Thoracic aorta (tissue), 2 donors: ENCODE data around the gene TBC1D13. TPM values are rescaled to one million over a fixed set of nuclear protein-coding genes. Genes with fewer than 3 reads are reported as not detected.

ENCODE experiments used
- ATAC-seq: fragments of 150-250 bp; one replicate; pipeline ENCODE4 v1.8.0; 2017; ENCODE audit warnings: low read depth; ENCODE audit not compliant: insufficient number of reproducible peaks, low FRiP score
- DNase-seq: peaks from one replicate; pipeline ENCODE4 v3.0.0-alpha.2; 2020; ENCODE audit warnings: low spot score
- H3K27ac ChIP-seq, 2 donors: fragments of 200-600 bp; sonication (generic); 1 replicate in 1 of 2; 2 replicates in 1 of 2; pipeline ENCODE4 v1.5.1; 2016; ENCODE audit warnings: mild to moderate bottlenecking in 2 of 2, moderate library complexity in 2 of 2
- H3K27me3 ChIP-seq: fragments of 200-600 bp; sonication (generic); replicated peaks from 2 replicates; pipeline ENCODE4 v1.6.0; 2016; ENCODE audit warnings: mild to moderate bottlenecking; ENCODE audit not compliant: insufficient read depth
- H3K36me3 ChIP-seq: fragments of 200-600 bp; sonication (generic); one replicate; pipeline ENCODE4 v1.5.1; 2016
- H3K4me1 ChIP-seq, 2 donors: fragments of 200-600 bp; sonication (generic); 1 replicate in 1 of 2; 2 replicates in 1 of 2; pipeline versions ENCODE4 v1.5.1 to v1.6.0; 2016; ENCODE audit warnings: low read depth in 2 of 2, mild to moderate bottlenecking in 1 of 2; ENCODE audit not compliant: control insufficient read depth in 1 of 2
- H3K4me3 ChIP-seq: fragments of 200-600 bp; sonication (generic); 2 replicates; pipeline ENCODE4 v1.5.1; 2016; ENCODE audit warnings: mild to moderate bottlenecking
- H3K9me3 ChIP-seq: fragments of 200-600 bp; sonication (generic); 2 replicates; pipeline ENCODE4 v1.5.1; 2016
- total RNA-seq, 2 donors: library from RNA; depleted of rRNA; stranded (reverse); fragments of >200 nt; gene quantifications; one replicate each; pipeline versions ENCODE4 v1.1.0 to v1.2.3, GENCODE V29; 2016
- TF ChIP-seq, protein P1 (sequence below): fragments of 200-600 bp; sonication (generic); IDR thresholded peaks from one replicate; pipeline ENCODE4 v1.5.1; 2019; ENCODE audit warnings: antibody characterized with exemption

Gene TBC1D13
- total RNA-seq, 2 donors from 2014 or later, result 15.6 to 25.7 TPM

DNA sequence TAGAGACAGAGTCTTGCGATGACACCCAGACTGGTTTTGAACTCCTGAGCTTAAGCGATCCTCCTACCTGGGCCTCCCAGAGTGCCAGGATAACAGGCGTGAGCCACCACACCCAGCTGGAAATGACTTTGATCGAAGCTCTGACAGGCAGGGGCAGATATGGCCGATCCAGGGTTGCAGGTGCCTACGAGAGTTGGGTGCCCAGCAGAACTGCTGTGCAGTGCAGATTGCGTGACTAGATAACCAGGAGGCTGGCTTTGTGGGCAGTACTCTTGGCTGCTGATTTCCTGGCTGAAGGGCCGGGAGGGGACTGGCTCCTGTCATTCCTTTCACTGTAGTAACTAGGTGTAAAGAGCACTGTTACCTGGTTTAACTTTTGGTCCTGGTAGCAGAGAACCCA is 11.8 kb downstream of the TBC1D13 start:
- TF ChIP-seq, protein P1, sequence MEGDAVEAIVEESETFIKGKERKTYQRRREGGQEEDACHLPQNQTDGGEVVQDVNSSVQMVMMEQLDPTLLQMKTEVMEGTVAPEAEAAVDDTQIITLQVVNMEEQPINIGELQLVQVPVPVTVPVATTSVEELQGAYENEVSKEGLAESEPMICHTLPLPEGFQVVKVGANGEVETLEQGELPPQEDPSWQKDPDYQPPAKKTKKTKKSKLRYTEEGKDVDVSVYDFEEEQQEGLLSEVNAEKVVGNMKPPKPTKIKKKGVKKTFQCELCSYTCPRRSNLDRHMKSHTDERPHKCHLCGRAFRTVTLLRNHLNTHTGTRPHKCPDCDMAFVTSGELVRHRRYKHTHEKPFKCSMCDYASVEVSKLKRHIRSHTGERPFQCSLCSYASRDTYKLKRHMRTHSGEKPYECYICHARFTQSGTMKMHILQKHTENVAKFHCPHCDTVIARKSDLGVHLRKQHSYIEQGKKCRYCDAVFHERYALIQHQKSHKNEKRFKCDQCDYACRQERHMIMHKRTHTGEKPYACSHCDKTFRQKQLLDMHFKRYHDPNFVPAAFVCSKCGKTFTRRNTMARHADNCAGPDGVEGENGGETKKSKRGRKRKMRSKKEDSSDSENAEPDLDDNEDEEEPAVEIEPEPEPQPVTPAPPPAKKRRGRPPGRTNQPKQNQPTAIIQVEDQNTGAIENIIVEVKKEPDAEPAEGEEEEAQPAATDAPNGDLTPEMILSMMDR, result no peak
- H3K27ac ChIP-seq, result no peak overlapping the region
- H3K9me3 ChIP-seq, result no peaks in the 10 kb centered on the region
- no peaks in the 10 kb centered on the region for H3K27me3 ChIP-seq
- no peaks in the 10 kb centered on the region for H3K4me1 ChIP-seq
- no peak overlapping the region for H3K4me3 ChIP-seq
- ATAC-seq, result no peak
- H3K36me3 ChIP-seq, result peaks cover 67% of the 10 kb centered on the region
- DNase-seq, result no peak

DNA sequence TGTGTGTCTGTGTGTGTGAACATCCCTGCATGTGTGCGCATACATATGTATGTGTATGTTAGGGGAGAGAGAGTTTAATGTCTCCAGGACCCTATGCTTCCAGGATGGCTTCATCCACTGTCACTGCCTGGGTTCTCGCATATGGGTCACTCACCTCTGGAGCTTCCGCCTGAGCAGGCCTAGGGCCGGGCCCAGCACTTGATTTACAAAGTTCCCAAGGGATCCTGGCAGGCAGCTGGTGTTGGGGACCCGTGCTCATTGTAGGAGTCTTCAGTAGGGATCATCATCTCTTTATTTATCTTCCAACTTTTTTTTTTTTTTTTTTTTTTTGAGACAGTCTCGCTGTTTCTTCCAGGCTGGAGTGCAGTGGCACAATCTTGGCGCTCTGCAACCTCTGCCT is 13.0 kb downstream of the TBC1D13 start:
- Histone ChIP-seq H3K9me3 (no peaks in the 10 kb centered on the region), H3K4me1 (no peaks in the 10 kb centered on the region), H3K4me3 (no peak overlapping the region), H3K27me3 (no peaks in the 10 kb centered on the region), H3K36me3 (peaks cover 68% of the 10 kb centered on the region), H3K27ac (no peak overlapping the region)
- TF ChIP-seq, protein P1, result no peak
- DNase-seq, result no peak
- ATAC-seq, result no peak

DNA sequence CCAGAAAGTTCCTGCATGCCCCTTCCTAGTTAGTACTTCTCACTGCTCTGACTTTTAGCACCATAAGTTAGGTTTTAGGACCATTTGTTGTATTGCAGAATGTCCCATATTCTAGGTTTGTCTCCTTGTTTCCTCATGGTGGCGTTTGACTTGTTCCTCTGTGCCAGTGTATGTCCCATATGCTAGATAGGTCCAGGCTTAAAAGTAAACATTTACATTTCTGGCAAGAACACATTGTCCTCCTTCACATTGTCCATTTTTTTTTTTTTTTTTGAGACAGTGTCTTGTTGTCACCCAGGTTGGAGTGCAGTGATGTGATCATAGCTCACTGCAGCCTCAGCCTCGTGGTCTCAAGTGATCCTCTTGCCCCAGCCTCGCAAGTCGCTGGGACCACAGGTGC is 15.4 kb downstream of the TBC1D13 start:
- H3K9me3 ChIP-seq, result no peaks in the 10 kb centered on the region
- H3K36me3 ChIP-seq, result peaks cover 79% of the 10 kb centered on the region
- H3K27ac ChIP-seq, result no peak overlapping the region
- no peaks in the 10 kb centered on the region for H3K4me1 ChIP-seq
- no peak overlapping the region for H3K4me3 ChIP-seq
- TF ChIP-seq, protein P1, result no peak
- ATAC-seq (no peak), DNase-seq (no peak)
- H3K27me3 ChIP-seq, result no peaks in the 10 kb centered on the region

DNA sequence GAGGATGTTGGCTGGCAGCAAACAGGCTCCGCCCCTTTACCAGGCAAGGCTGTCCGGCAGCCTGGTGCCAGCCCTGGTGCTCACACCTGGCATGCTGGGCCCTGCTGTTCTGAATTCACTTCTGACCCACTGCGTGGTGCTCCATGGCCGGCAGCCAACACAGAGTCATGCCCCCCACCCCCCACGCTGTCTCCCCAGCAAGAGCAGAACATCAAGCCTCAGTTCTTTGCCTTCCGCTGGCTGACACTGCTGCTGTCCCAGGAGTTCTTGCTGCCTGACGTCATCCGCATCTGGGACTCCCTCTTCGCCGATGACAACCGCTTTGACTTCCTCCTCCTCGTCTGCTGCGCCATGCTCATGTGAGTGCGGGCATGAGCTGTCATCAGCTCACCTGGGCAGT is 18.6 kb downstream of the TBC1D13 start:
- TF ChIP-seq, protein P1, result no peak
- H3K27ac ChIP-seq, result no peak overlapping the region
- H3K4me1 ChIP-seq, result no peaks in the 10 kb centered on the region
- no peak overlapping the region for H3K4me3 ChIP-seq
- H3K36me3 ChIP-seq, result peaks cover 67% of the 10 kb centered on the region
- no peak for ATAC-seq
- H3K9me3 ChIP-seq, result no peaks in the 10 kb centered on the region
- H3K27me3 ChIP-seq, result no peaks in the 10 kb centered on the region
- DNase-seq, result no peak

DNA sequence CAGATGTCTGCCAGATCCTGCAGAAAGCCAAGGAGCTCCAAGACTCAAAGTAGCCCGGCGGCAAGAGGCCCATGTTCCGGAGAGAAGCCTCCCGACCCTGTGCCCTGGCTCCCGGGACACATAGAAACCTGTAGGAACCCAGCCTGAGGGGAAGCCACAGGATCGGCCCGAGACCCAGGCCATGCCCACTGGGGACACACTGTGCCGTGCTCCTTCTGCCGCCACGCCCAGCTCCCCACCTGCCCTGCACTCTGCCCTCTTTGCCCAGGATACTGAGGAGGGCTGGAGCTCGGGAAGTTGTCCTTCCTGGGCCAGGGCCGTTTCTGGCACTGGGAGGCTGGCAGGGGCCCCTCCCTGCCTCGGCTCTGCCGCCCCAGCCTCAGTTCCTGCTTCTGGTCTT is 20.8 kb downstream of the TBC1D13 start:
- no peak for ATAC-seq
- Histone ChIP-seq H3K9me3 (no peaks in the 10 kb centered on the region), H3K4me1 (no peaks in the 10 kb centered on the region), H3K36me3 (peaks cover 48% of the 10 kb centered on the region), H3K4me3 (no peak overlapping the region), H3K27me3 (no peaks in the 10 kb centered on the region), H3K27ac (no peak overlapping the region)
- no peak for DNase-seq
- TF ChIP-seq, protein P1, result no peak
